ELR (cell line): ENCODE measurements around the gene MVB12B.

Experiments used
- DNase-seq: peaks from one replicate; pipeline ENCODE4 v3.0.0-alpha.2; 2015; ENCODE audit warnings: low read depth

MVB12B gene

DNA sequence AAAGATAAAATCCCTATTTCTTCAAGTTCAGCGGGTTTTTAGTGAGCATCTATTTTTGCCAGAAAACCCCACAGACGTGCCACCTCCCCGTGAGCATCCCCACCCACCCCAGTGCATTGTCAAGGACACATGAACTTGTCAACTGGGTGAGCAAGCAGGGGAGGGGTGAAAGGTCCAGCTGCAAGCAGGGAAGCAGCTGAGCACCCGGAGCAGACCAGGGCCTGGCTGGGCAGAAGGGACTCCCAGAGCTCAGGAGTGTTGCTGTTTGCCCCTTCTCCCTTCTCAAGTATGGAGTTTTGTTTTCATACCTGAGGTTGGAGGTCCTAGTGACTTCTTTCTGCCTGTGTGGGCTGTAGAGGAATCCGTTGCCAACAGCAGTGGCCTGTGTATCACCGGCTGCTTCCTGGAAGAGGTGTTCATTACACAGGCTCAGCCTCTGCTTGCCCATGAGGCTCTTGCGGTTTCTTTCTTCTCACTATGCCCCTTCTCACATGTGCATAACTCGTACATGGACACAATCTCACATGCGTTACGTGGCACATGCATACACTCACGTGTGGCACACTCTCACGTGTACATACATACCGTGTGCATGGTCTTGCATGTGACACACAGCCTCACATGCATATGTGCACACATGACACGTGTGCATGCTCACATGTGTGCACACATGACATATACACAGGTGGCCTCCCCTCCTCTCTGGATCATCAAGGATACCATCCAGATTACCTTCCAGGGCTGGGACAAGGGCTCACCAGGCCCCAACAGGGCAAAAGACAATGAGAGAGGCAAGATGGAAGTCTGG, 126.7 kb downstream of the MVB12B start:
- no peak for DNase-seq

DNA sequence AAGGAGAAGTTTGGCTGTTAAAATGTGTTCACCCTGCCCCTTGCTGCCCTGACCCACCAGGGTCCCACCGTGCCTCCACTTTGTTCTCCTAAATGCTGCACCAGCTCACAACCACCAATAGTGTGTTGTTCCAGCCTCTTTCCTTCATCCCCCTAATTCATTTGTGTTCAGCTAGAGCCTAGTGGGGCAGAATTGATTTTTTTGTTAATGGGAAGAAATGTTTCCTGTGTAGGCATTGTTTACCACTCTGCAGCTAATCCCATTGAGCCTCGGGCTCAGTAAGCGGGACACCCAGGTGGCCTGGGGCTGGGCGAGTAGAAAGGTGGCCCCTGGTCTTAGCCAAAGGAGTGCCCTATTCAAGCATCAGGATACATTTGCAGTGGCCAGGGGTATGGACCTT, 127.6 kb downstream of the MVB12B start:
- no peak for DNase-seq

DNA sequence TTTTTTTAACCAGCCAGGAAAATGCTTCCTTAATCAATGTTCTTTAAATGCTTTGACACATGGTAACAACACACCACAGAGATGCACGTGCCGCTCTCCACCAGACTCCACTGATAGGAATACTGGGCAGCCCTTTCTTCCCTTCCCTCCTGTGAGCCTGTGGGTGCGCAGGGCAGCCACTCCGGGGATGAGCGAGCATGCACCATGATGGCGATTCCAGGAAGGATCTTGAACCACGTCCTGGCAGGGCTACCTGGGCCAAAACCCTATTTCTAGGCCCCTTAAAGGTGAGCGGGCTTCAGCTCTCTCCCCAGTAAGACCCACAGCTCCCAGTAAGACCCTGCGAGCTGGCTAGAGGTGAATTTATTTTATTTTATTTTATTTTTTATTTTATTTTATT, 128.2 kb downstream of the MVB12B start:
- no peak for DNase-seq

DNA sequence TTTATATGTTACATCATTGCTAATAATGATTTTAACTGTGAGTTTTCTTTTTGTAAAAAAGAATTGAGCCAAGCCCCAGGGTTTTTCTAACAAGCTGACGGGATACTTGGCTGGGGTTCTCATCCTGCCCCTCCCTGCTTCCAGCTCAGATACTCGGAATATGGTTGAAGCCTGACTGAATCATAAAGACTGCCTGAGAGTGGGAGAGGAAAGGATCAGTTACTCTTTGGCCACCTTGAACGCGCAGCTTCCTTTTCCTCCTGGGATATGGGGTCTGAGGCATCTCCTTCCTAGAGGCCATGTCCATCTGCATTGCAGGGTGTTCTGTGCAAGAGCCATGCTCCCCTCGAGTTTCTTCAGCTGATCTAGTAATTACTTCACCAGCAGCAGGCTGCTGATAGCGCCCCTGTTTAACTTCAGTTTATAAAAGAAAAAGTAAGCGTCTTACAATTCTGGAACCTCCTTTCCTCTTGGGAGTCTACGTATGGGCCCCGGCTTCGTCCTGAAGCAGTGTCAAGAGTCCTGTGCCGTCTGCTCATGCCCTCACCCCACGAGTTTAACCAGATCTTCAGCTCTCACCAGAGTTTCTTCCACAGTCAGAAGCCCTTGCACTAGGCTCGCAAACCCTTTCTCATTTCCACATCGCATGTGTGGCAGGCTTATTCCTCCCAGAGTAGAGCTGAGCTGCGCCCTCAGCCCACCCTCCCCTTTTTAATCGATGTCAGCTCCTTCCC, 130.0 kb downstream of the MVB12B start:
- DNase-seq, result no peak

DNA sequence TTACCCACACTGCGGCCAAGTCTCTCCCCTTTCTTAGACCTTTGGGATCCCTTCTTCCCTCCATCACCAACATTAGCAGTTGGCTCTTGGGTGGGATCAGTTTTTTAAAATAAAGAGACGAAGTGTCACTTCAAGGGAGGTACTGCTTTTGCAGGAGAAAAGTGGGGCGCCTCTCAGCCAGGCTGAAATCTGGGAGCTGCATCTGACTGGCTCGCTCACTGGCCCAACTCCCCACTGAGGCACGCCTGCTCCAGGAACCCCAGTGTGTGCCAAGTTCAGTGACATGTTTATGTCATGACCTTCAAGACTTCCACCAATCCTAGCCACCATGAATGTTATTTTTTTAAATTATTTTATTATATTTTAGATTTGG, 130.5 kb downstream of the MVB12B start:
- no peak for DNase-seq

DNA sequence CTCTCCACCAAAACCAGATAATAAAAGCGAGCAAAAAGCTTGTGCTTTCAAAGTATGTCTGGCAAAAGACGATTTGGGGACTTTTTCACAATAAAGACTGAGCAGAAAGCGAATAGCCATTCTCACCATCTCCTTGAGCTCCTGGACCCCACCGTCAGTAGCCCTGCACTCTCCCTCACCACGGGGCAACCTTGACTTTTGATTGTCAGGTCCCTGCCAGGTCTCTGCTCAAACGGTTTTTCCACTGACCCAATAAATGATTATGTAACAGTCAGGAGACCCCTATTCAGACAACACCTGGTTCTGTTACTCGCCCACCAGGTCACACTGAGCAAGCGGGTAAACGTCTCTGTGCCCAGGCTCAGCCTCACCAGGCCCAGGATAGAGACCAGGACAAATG, 131.3 kb downstream of the MVB12B start:
- no peak for DNase-seq

DNA sequence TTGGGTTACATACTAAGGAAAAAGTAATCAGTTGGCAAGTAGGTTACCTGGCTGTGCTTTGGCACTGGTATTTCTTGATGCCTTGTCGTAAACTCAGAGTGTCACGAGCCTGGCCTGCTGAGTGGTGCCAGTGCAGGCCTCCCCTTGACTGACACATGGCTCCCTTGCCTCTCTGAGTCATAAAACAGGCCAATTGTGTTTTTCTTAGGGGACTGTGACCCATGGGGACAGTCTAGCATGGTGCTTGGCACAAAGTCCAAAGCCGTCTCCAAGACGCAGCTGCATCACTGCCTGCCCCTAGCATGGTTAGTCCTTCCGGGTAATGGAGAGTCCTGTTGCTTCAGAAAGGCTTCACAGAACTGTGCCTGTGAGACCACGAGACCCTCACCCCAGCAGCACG, 132.5 kb downstream of the MVB12B start:
- no peak for DNase-seq

DNA sequence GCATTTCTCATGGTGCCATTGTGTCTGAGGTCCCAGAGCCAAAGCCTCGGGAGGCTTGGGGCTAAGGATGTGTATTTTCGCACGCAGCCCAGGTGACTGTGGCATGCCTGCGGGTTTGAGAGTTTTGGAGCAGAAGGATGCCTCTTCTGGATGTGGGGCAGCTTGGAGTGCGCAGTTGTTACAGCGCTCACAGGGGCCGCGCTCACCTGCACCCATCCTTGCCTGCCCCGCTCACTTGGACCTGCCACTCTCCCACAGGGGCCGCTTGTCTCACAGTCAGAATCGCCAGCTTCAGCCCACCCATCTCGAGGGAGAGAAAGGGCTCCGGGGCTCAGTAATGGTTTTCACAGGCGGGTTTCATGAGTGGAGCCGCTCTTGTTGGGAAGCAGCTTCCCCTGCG, 132.9 kb downstream of the MVB12B start:
- no peak for DNase-seq

DNA sequence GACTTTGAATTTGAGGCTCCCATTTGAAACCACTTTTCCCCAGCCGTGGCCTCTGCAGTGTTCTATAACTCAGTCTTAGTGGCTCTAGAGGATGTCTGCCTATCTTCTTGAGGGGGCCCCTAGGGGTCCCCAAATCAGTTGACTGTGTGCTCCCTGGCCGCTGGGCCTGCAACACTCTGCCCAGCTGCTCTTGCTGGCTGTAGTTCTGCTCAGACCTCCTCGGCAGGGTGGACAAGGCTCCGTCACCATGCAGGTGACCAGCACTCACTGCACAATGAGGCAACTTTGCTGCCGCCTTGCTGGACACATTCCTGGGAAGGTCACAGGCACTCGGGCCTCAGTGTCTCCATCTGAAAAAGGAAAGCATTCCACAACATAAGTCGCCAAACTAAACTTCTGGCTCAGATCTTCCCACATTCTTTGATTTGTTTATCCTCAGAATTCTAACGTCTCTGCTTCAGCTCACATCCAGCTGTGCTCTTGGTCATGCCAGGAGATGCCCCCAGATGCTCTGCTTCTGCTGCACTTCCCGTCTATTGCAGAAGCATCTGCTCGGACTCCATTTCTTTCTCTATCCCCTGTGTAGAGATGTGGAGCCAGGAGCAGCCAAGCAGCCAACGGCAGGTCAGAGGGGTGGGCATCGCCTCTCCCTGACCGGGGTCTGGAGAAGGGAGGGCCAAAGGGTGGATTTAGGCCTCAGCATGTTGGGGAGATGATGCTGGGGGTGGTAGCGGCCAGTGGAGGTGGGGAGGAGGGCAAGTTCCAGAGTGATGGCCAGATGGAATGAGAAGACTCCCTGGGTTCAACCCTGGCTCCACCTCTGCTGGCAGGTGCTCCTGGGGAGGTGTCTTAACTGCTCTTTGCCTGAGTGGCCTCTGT, 133.6 kb downstream of the MVB12B start:
- DNase-seq, result no peak

DNA sequence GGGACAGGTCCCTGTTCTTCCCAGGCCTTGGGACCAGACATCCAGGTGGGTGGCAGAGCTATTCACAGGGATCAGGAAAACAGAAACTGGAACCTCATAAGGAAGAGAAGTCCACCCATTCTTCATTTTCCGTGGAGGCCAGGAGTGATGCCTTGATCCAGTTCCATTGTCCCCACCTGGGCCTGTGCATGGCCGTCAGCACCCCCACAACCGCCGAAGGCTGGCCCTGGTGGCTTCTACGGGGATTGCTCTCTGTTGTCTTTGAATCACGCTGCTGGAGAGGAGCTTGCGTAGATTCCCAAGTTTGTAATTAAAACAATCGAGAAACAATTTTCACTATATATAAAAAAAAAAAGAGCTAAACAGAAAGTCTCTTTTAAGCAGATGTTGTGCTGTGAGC, 134.4 kb downstream of the MVB12B start:
- DNase-seq, result no peak

DNA sequence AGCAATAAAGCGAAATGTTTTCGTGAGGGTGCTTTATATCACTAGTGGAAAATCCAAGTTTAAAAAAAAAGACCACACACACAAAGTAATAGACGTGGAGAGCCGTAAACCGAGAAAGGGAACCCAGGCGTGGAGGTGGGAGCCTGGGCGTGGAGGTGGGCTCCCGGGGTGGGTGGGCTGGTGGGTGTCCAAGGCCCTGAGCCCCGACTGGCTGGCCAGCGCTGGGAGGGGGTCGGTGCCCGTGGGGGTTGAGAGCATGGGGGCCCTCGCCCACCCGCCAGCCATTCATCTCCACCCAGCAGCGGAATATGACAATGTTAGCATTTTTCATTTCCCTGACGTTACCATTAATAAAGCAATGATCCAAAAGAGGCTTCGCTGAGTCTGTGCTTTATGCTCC, 135.0 kb downstream of the MVB12B start:
- DNase-seq, result no peak

DNA sequence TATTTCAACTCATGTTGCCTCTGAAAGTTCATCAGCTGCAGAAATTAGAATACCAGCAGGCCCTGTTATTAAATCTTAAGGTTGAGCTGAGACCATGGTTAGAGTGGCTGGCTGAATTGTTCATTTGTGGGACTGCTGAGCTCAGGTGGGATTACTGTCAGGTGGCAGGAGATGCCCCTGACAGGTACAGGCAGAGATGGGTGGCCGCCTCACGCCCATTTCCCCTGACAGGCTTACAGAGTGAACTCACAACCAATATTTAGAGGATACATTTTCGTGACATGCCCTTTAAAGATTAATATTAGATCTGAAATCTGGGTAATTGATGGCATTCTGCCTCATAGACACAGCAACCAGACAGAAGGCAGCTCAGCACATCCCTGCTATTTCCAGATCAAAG, 136.0 kb downstream of the MVB12B start:
- DNase-seq, result no peak

DNA sequence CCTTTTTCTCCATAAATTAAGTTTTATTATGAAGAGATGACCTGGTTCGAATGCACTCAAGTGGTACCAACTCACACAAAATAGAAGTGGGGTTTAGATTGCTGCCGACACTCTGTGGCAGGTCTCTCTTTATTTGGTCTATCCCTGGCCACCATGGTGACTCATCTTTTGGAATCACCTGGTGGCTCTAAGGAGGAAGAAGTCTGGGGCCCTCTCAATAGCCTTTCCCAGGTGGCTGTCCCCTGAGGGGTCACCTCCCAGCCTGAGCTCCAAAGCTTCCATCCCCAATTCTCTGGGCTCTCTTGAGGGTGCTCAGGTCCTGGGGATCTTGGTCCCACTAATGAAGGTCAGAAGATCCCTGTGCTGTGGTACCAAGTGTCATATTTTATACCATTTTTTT, 136.8 kb downstream of the MVB12B start:
- DNase-seq, result no peak

DNA sequence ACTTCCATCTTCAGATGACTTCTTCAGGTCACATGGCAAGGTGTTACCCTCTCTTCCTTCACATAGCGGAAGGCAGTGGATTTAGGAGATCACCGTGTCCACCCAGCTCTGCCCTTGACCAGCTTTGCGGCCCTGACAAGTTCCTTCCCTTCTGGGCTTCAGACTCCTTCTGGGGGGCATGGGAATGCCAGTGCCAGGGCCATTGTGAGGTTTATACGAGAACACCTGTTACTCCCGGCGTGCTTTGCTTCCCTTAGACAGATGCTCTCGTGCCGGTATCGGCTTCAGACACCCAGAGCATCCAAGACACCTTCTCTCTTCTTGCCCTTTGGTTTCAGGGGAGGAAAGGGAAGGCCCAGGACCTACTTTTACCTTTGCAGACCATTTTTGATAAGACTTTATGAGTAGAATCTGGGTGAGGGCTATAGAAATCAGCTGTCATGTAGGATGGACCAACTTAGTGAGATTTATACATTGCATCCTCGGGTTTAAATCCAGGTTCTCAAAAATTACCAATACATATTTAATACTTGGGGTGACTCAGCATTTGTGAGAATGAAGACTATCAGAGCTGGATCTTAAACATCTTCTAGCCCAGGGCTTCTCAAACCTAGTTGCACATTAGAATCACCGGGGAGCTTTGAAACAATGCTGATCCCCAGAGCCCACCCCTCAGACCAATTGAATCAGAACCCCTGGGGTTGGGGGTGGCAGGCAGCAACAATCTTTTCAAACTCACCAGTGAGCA, 138.2 kb downstream of the MVB12B start:
- DNase-seq, result no peak

DNA sequence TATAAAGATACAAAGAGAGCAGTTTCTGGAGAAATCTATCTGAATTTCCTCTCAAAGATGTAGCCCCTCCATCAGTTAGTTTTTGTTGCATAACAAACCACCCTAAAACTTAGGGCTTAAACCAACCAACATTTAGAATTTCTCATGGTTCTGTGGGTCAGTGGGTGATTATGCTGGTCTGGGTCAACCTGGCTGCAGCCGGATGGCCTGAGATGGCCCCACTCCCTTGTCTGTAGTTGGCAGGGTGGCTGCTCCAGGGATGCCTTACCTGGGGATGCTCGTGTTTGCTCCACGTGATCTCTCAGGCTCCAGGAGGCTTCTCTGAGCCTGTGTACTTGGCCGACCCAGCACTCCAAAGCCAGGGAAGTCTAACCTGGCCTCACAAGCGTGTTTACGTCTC, 139.3 kb downstream of the MVB12B start:
- DNase-seq, result no peak

DNA sequence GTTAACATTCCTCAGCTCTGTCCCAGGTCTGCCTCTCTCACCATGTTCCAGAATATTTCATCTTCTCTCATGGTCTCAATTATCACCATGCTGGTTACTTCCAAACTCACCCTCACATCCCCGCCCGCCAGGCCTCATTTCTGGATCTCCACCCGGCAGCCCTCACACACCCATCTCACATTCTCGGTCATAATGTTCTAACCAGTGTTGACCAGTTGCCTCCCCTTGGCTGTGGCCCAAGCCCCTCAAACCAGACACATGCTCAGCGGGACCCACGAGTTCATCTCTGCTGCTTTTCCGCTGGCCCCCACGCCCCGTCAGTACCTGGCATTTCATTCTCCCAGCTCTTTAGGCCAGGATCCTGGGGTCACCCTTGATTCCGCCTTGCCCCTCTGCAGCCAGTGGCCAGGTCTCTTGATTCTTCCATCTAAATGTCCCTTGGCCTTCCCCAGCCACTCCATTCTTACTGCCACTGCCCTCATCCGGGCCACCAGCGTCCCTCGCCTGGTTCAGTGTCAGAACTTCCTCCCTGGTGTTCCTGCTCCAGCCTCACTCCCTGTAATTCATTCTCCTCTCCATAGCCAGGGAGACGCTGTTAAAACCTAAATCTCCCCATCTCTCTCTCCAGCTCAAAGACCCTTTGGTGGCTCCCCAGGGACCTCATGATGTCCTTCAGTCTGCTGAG, 141.7 kb downstream of the MVB12B start:
- no peak for DNase-seq

DNA sequence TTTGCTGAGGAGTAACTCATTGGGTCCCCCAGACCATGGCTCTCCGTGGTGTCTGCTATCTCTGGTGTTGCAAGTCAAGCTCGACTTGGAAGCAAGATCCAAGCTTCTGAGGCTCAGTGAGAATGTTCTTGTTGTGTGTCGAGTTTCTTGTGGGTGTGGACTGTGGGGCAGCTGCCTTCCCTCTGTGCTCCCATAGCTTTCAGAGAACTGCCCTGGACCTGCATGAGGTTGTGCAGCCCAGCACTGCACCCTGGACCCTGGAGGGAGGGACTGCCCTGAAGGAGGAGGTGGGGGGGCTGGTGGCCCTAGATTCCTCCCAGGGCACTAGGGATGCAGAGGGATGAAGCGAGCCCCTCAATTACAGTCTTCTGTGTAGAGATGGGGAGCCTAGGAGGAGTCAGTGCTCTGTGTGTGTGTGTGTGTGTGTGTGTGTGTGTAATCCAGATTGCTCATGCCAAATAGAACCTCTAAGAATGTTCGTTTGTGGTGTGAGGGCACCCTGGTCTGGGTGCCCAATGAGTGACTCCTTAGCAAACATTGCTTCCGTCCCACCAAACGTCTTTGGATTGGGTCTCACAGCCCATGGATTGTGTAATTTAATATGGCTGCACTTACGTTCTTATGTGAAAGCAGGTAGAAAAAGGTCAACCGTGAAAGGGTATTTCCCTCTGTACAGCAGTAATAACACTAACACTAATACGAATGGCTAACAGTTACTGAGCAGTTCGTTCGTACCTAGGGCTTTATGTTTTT, 143.8 kb downstream of the MVB12B start:
- peak; percentile 27 for DNase-seq

DNA sequence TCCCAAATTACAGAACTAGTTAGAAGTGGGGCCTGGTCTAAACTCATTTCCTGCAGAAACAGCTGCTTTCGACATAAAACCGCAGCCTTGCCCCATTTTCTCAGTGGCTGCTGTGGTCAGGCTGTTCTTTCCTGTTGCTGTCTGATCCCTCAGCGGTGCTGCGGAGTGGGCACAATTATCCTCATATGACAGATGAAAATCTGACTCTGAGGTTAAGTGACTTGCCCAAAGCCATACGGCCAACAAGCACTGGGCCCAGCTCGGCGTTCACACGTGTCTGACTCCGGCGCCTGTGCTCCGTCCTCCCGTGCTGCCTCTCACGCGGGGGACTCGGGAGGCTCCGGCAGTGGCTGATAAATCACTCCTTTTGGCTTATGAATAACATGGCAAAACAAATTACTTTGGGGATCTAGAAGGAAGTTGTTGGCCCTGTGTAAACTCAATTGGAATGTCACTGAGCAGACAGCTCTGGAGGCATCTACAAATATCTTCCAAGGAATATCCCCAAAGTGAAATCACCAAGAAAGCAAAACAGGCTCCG, 144.5 kb downstream of the MVB12B start:
- peak; percentile 81 for DNase-seq

DNA sequence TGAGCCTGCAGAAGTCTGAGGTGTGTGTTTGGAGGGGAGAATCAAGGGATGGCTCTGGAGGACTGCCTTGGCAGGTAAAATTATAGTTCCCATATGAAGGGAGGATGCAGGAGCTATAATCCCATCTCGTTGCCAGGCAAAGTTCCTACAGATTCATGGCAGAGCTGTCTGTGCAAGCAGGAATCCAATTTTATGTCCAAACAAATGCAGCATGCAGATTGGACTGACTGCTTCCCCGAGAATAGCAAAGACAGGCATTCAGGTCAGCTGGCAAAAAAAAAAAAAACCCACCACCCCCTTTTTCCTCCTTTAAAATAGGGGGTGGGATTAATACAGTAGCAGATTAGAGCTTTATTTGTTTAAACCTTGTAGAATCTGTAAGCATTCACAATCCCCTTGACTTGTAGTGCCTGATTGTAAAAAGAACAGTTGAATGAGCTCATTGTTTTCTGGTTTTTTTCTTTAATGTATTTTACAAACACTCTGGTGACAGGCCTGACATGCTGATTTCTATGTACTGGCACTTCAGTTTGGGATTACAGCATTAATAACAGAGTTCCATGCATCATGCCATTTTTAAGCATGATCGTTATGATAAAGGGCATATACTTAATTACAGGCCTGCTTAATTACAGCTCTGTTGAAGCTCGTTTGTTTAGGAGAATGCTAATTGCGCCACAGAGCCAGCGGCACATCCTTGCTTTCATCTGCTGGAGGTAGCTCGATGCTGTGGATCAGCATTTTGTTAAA, 145.7 kb downstream of the MVB12B start:
- no peak for DNase-seq

DNA sequence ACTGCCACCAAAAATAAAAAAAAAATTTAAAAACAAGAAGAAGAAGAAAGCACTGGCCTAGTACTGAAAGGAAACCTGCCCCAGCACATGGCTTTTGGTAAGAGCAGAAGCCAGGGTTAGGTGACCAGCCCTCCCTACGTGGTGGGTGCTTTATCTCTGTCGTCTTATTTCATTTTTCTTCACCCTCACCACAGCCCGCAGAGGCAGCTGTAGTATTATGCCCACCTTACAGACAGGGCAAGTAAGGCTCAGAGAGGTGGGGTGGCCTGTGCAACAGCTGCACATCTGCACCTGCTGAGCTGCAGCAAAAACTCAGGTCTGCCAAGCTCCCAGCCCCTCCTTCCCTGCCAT, 146.3 kb downstream of the MVB12B start:
- no peak for DNase-seq
